Myocyte (in vitro differentiated cells): ENCODE measurements around the gene ITGAV. TPM values are rescaled to one million over a fixed set of nuclear protein-coding genes. Genes with fewer than 3 reads are reported as not detected.

Experiments used
- DNase-seq: peaks from one replicate; pipeline ENCODE4 v3.0.0-alpha.2; 2012; ENCODE audit warnings: low read depth
- total RNA-seq: library from RNA; depleted of rRNA; stranded (reverse); fragments of >200 nt; gene quantifications from 2 replicates; pipeline ENCODE4 v1.2.3, GENCODE V29; 2014

Gene ITGAV
- total RNA-seq, 1 donor from 2014 or later = 166 TPM

GRCh38 chr2:186716004-186716403 is 126.1 kb downstream of the ITGAV start:
- no peak for DNase-seq

GRCh38 chr2:186716899-186717298 is 127.0 kb downstream of the ITGAV start:
- DNase-seq = no peak

GRCh38 chr2:186717320-186718007 is 127.6 kb downstream of the ITGAV start:
- peak; percentile 16 for DNase-seq

GRCh38 chr2:186718122-186718521 is 128.3 kb downstream of the ITGAV start:
- DNase-seq = no peak

- no peak for DNase-seq
Observed at GRCh38 chr2:186718903-186719302, 129.0 kb downstream of the ITGAV start.

GRCh38 chr2:186721956-186722355 is 132.1 kb downstream of the ITGAV start:
- no peak for DNase-seq

- no peak for DNase-seq
Observed at GRCh38 chr2:186724736-186725135, 134.9 kb downstream of the ITGAV start.

- DNase-seq = no peak
Observed at GRCh38 chr2:186725783-186726182, 135.9 kb downstream of the ITGAV start.

GRCh38 chr2:186726938-186727337 is 137.1 kb downstream of the ITGAV start:
- peak; percentile 12 for DNase-seq

- no peak for DNase-seq
Observed at GRCh38 chr2:186728631-186729030, 138.8 kb downstream of the ITGAV start.

Other genes with a start within 250 kb of the ITGAV start
- gene ZC3H15, start 103.8 kb upstream of the ITGAV start, total RNA-seq = 85.7 and 89.5 TPM in 2 replicates
- gene FAM171B, start 104.0 kb downstream of the ITGAV start, total RNA-seq = 9.6 and 13.5 TPM in 2 replicates